ENCODE results near the gene DNAH7.
"Not testable (repeated sequence)": the region's sequence is repeated elsewhere in the genome, so short reads cannot be mapped to it uniquely, and the experiment has no call there.

DNAH7 gene

DNA sequence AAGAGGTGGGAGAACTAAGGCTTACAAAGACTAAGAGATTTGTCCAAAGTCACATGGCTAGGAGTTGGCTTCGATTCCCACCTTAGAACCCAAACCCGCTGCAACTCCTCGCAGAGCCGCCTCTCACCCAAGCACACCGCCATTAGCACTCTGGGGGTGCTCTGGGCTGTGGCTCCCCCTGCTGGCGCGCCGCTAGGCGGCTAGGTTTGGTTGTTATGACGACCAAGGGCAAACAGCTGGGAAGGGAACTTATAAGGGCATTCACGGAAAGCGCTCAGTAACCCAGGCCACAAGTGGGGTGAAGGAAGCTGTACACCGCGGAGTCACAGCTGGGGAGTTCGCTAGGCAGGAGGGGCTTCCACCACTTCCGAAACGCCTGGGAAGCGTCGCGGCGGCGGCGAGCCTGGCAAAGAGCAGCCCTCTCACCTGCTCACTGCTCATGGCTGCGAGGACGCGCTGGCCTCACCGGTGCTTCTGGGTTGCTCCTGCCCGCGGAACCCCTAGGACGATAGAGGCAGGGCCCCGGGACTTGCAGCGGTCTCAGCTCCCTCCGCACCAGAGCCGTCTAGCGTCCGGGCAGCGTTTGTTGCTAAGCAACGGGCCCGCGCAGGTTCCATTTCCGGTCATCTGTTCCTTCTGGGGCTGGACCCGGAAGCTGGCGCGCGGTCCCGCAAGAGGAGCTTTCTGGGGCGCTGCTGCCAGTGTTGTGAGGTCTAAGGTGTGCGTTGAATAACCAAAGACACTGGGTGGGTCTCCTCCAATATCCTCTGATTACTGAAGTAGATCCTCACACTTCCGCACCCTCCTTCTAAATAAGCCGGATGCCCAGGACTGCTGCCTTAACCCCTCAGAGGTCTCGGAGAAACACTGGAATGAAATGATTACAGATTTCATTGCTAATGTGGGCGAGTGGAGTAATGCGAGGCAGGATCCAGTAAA is at the start of gene DNAH7:
DNAH7 (minus strand) TSS at position 567 of the 939 bp plus-strand sequence; CDS start at position 441, 126 bp downstream.
- DNase-seq = peak; percentile 80

GRCh38 chr2:196117214-196117705 is 48.6 kb upstream of the DNAH7 start:
- DNase-seq = no peak

- DNase-seq = peak; percentile 20
These were observed 44.7 kb upstream of the DNAH7 start for GRCh38 chr2:196113061-196113974.

- DNase-seq = peak; percentile 68
These were observed 43.9 kb upstream of the DNAH7 start for GRCh38 chr2:196112418-196113034.

DNA sequence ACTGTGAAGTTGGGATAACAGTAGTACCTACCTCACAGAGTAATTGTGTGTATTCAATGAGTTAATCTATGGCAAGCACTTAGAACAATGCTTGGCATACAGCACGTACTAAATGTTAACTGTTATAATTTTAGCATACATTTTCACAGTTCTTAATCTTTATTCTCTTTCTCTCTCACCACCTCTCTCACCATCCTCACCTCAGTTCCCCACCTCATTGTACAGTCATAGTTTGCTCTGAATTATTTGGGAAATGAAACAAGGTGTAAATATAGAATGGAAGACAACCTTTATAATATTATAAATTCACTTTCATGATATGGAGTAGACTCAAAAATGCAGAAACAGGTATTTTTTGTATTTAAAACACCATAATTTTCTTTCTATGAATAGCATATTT is 40.0 kb upstream of the DNAH7 start:
- DNase-seq = no peak

GRCh38 chr2:196105951-196106350 is 37.3 kb upstream of the DNAH7 start:
- no peak for DNase-seq

- no peak for DNase-seq
These were observed 35.4 kb upstream of the DNAH7 start for GRCh38 chr2:196104066-196104465.

DNA sequence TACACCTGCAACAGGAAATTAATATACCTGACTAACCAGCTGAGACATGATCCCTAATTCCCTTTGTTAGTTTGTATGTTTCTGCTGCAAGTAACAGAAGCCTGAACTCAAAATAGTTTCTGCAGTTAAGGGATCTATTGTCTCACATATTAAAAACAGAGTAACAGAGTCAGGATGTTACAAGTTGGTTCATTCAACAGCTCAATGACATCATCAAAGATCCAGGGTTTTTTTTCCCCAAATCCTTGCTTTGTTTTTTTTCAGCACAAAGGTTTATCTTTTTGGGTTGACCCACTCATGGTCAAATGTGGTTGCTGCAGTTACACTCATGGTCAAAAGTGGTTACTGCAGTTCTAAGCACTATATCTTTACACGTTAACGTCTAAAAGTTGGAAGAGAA is 35.0 kb upstream of the DNAH7 start:
- no peak for DNase-seq

DNA sequence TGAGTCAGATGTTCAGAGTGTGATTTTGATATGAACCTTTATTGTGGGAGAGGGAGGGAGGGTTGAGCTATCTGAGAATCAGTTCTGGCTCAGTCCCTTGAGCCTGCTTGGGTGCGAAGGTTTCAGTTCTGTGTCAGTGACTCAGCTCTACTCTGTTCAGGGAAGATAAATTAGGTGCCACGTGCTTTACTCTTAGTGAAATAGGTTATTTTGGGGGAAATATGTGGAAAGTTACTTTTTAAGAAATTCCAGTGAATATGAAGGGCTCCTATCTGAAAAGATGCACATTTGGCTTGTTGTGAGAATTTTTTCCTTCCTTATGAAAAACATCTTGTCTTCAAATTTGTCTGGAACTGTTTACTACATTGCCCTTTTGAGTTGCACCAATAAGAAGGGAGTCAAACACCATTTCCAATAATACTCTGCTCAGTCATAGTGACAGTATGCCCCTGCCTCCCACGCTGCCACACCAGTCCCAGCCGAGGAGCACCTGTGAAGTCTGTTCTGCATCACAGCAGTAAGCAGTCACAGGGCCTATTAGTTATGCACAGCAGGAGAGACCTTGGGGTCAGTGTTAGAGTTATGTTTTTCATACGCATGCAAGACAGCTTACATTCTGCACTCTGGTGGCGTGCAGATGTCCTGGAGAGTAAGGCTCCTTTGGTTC is 32.8 kb upstream of the DNAH7 start:
- peak; percentile 58 for DNase-seq

DNA sequence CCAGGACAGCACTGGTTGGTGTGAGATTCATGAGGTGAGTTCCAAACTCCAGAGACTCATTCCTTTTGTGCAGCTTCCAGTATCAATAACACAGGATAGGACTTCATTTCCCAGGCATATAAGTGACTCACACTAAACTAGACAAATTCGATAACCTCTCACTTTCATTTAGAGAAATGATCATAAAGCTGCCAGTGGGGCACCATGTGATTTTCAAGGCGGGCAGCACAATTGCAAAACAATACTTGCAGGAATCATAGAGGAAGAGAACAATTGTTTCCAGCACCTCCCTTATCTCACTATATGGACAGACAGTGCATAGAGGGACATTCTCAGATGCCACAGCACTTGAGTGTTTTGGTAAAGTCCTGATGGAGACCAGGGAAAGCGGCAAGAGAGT is 31.3 kb upstream of the DNAH7 start:
- DNase-seq = no peak

- no peak for DNase-seq
These were observed 29.4 kb upstream of the DNAH7 start for GRCh38 chr2:196097864-196098660.

GRCh38 chr2:196096982-196097745 is 28.5 kb upstream of the DNAH7 start:
- no peak for DNase-seq

- no peak for DNase-seq
These were observed 27.6 kb upstream of the DNAH7 start for GRCh38 chr2:196096264-196096663.

DNA sequence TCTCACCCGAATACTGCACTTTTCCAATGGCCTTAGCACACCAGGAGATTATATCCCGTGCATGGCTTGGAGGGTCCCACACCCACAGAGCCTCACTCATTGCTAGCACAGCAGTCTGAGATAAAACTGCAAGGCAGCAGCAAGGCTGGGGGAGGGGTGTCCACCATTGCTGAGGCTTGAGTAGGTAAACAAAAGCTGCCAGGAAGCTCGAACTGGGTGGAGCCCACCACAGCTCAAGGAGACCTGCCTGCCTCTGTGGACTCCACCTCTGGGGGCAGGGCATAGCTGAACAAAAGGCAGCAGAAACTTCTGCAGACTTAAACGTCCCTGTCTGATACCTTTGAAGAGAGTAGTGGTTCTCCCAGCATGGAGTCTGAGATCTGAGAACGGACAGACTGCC is 20.8 kb upstream of the DNAH7 start:
- not testable (repeated sequence) for DNase-seq

GRCh38 chr2:196088203-196088602 is 19.6 kb upstream of the DNAH7 start:
- no peak for DNase-seq

DNA sequence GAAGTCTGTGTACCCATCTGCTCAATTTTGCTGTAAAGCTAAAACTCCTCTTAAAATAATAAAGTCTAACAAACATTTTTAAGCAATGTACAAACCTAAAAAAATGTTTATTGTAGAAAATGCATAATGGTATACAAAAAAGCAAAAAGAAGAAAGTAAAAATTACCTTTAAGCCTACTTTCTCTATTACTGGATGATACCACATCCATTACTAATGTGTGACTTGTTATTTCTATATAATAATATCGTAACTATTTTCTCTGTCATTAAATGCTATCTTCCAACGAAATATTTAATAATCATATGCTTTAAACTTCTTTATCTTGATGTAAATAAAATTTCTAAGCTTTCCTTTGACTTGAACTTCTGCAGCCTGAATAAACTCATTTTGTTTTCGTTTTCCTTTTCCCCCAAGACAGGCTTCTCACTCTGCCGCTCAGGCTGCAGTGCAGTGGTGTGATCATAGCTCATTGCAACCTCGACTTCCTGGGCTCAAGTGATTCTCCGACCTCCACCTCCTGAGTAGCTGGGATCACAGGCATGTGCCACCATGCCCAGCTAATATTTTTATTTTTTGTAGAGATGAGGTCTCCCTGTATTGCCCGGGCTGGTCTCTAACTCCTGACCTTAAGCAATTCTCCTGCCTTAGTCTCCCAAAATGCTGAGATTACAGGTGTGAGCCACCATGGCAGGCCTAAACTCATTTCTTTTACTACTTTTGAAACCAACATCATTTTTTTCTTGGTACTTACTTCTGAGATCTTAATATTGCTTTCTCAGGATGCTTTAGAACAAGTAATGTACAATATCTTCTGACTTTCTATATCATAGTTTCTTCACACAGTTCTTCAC is 18.1 kb upstream of the DNAH7 start:
- no peak for DNase-seq

DNA sequence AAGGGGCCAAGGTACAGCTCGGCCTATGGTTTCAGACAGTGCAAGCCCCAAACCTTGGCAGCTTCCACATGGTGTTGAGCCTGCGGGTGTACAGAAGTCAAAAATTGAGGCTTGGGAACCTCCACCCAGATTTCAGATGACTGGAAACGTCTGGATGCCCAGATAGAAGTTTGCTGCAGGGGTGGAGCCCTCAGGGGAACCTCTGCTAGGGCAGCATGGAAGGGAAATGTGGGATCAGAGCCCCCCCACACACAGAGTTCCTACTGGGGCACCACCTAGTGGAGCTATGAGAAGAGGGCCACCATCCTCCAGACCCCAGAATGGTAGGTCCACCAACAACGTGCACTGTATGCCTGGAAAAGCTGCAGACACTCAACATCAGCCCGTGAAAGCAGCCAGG is 15.0 kb upstream of the DNAH7 start:
- no peak for DNase-seq

DNA sequence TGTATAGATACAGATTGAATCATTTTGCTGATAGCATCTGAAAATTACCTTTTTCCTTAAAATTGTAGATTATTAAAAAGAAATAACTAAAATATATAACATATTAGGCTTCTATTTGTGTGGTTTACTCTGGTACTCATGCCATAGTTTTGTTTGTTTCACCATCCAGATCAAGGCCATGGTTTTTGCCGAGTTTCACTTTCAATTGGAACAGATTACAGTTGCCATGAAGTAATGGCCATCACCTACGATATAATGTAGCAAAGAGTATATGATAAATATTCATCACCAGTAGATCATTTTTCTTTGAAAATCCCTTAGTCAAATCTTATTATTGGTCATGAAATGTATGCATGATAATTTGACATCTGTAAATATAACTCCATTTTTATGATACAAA is 11.9 kb upstream of the DNAH7 start:
- no peak for DNase-seq

DNA sequence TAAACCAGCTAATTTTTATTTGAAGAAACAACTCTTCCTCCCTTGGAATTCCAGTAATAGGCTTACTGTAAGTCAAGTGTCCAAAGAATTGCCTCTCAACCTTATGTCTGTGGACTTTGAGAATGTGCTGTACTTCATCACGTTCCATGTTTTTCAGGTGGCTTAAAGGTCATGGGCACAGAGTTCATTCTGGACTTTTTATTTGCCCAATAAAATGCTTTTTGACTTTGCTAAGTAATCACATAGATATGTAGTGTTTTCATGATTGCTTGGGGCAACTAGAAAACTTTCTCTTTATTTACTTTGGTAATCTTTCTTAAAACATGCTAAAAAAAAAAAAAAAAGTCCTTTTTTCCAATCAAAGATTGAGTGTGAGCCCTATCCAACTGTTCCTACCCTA is 10.4 kb upstream of the DNAH7 start:
- DNase-seq = no peak

DNA sequence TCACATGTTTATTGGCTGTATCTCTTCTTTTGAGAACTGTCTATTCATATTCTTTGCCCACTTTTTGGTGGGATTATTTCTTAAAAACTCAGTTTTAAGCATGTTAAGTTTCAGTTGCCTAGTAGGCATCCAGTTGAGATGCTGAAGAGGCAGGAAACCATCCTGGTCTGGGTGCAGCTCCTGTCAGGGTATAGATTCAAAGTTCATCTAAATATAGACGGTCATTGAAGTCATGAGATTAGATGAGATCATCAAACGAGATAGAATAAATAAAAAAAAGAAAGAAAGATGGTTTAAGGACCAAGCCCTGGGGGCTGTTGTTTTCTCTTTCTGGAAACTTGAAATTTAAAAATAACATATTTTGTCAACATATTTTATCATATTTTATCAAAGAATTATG is 9.2 kb upstream of the DNAH7 start:
- no peak for DNase-seq
